ENCODE measurements around the gene CHN1.

The CHN1 gene

GRCh38 chr2:174771136-174771535 is 234.0 kb downstream of the CHN1 start:
- POLR2A ChIA-PET: interaction anchor here (0.7 to 1.9 kb wide), 4 partner anchors 16 to 219 kb away, joined by 3 to 7 read pairs (median 4); no protein-coding TSS in a partner anchor
- DNase-seq (ENCODE audit: low read depth, low spot score): no peak
- no peak for TF ChIP-seq CTCF (IDR thresholded peaks at IDR 0.05; ENCODE audit: insufficient read depth, low read length, missing control alignments)
- CTCF ChIA-PET: interaction anchor here (0.8 to 12.4 kb wide), 64 partner anchors 8 to 368 kb away, joined by 3 to 417 read pairs (median 6); partner anchors contain the start of gene CHN1
- H3K4me3 ChIP-seq (ENCODE audit: low read depth, low read length): no peak overlapping the region

GRCh38 chr2:174768557-174768956 is 236.6 kb downstream of the CHN1 start:
- no peak overlapping the region for H3K4me3 ChIP-seq (ENCODE audit: low read depth, low read length)
- TF ChIP-seq CTCF (IDR thresholded peaks at IDR 0.05; ENCODE audit: insufficient read depth, low read length, missing control alignments): no peak
- DNase-seq (ENCODE audit: low read depth, low spot score): no peak
- ChIA-PET CTCF (interaction anchor here (1.1 to 12.4 kb wide), 4 partner anchors 20 to 223 kb away, joined by 3 to 417 read pairs (median 102); no protein-coding TSS in a partner anchor), POLR2A (no interaction called here)

- DNase-seq (ENCODE audit: low read depth, low spot score): no peak
- CTCF ChIA-PET: interaction anchor here (0.7 to 7.3 kb wide), 7 partner anchors 9 to 232 kb away, joined by 3 to 70 read pairs (median 8); no protein-coding TSS in a partner anchor
- no peak for TF ChIP-seq CTCF (IDR thresholded peaks at IDR 0.05; ENCODE audit: insufficient read depth, low read length, missing control alignments)
- POLR2A ChIA-PET: no interaction called here
- no peak overlapping the region for H3K4me3 ChIP-seq (ENCODE audit: low read depth, low read length)
These were observed 238.9 kb downstream of the CHN1 start for GRCh38 chr2:174766271-174766670.

- DNase-seq (ENCODE audit: low read depth, low spot score): no peak
- CTCF ChIA-PET: interaction anchor here (1.2 to 7.3 kb wide), 9 partner anchors 10 to 233 kb away, joined by 3 to 70 read pairs (median 6); no protein-coding TSS in a partner anchor
These were observed 239.6 kb downstream of the CHN1 start for GRCh38 chr2:174765576-174765975.

GRCh38 chr2:174764280-174765255 is 240.6 kb downstream of the CHN1 start, which contains the start of gene CHRNA1:
TSS of gene CHRNA1 (minus strand) at chr2:174764472. CDS start at chr2:174764394, 78 bp downstream.
- CTCF ChIA-PET: interaction anchor here (0.6 to 9.7 kb wide), 15 partner anchors 7 to 234 kb away, joined by 3 to 96 read pairs (median 3); no protein-coding TSS in a partner anchor

More at GRCh38 chr2:174765576-174765975, 239.6 kb downstream of the CHN1 start:
- TF ChIP-seq CTCF (IDR thresholded peaks at IDR 0.05; ENCODE audit: insufficient read depth, low read length, missing control alignments): no peak
- POLR2A ChIA-PET: no interaction called here
- no peak overlapping the region for H3K4me3 ChIP-seq (ENCODE audit: low read depth, low read length)

More at GRCh38 chr2:174764280-174765255, 240.6 kb downstream of the CHN1 start, which contains the start of gene CHRNA1:
- no peak for TF ChIP-seq CTCF (IDR thresholded peaks at IDR 0.05; ENCODE audit: insufficient read depth, low read length, missing control alignments)
- DNase-seq (ENCODE audit: low read depth, low spot score): no peak
- no peak within 1 kb of the TSS for H3K4me3 ChIP-seq (ENCODE audit: low read depth, low read length)
- POLR2A ChIA-PET: no interaction called here
